ENCODE measurements around the gene FGFBP1.

The FGFBP1 gene

DNA sequence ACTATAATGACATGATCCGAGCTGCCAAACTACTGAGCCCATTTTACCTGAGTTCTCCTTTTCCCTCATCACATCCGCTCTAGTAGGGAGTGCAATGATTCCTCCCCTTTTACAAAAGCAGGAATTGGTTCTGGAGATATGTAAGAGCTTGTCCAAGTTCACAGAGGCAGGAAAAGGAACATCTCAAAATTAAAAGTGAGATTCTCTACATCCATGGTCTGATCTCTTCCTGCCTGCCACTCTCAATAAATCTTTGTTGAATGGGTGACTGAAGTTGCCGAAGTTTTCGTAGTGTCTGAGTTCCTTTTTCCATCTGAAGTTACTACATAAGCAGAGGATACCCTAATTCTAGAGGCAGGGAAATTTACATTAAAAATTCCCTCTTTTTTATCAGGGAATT is at the start of gene FGFBP1:
Gene FGFBP1 (minus strand): TSS at position 101 of the 400 bp plus-strand sequence. CDS start 2,108 bp downstream, outside the sequence.
- DNase-seq = no peak

DNA sequence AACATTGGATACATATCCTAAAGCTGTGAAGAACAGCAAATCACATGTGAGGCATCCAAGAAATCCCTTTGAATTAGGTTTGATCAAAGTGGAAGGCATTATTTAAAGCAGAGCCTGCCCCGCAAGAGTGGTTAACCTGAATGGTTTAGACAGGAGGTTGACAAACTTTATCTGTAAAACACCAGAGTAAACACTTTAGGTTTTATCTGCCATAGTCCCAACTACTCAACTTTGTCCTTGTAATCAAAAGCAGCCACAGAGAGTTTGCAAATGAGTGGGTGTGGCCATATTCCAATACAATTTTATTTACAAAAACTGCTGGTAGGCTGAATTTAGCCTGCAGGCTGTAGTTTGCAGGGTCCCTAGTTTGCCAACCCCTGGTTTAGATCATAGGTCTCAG is 49.7 kb upstream of the FGFBP1 start:
- no peak for DNase-seq

DNA sequence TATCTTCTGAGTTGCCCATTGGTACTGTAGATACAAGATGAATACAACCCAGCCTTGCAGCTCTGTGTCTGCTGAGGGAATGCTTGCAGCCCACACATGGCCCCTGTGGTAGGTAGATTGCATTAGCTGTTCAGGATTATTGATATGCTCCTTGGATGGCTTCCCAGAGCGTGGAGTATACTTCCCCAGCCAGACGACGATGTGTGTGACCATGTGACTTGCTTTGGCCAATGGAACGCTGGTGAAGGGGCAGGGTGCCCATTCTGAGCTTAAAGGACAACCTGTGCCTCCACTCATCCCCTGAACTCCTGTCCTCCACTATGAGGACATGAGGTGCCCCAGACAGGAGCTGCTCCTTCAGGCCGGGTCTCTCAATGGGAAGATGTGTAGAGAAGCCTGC is 48.4 kb upstream of the FGFBP1 start:
- DNase-seq = no peak

DNA sequence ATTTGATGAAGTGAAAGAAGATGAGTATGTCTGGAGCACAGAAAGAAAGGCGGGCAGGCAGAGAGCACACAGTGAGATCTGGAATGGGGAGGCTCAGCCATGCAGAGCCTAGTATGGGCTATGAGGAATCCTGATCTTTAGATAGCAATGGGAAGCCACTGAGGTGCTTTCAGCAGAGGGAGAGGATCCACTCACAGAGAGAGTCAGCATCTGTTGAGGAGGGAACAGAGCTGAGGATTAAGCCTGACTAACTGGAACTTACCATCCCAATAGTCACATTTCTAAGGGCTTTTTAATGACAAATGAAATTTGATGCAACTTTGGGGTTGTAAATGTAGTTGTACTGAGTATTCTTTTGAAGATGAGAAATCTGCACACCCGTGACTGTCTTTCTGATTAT is 45.1 kb upstream of the FGFBP1 start:
- DNase-seq = no peak

GRCh38 chr4:15982842-15983524 is 44.4 kb upstream of the FGFBP1 start:
- no peak for DNase-seq

GRCh38 chr4:15976456-15977447 is 38.2 kb upstream of the FGFBP1 start:
- no peak for DNase-seq

DNA sequence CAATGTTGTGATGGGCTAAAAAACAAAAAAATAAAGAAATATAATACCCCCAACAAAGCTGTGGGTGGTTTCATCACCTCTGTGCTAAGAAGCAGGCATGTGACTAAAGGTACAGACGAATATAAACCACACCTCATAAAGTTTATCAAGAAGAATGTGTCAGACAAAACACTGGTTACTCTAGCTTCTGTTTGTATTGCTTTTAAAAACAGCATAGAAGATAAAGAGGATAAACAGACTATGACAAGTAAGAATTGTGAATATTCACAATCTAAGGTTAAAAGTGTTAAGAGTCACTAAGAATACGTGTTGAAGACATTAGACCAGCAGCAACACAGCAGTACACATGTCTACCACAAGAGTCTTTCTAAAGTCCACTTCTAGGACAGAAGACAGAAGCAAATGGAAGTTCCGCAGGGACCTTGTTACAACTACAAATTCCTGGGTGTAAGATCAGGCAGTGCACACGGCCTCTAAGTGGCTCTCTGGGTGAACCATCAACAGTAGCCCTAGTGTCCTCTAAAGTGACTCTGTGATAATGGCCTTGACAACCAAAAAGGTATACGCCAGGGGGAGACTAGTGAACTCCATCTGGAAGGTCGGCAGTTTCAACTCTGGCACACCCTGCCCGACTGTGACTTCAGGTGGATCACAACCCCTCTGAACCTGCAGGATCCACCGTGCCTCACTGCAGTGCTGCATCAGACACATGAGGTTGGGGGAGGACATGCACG is 32.7 kb upstream of the FGFBP1 start:
- DNase-seq = no peak

DNA sequence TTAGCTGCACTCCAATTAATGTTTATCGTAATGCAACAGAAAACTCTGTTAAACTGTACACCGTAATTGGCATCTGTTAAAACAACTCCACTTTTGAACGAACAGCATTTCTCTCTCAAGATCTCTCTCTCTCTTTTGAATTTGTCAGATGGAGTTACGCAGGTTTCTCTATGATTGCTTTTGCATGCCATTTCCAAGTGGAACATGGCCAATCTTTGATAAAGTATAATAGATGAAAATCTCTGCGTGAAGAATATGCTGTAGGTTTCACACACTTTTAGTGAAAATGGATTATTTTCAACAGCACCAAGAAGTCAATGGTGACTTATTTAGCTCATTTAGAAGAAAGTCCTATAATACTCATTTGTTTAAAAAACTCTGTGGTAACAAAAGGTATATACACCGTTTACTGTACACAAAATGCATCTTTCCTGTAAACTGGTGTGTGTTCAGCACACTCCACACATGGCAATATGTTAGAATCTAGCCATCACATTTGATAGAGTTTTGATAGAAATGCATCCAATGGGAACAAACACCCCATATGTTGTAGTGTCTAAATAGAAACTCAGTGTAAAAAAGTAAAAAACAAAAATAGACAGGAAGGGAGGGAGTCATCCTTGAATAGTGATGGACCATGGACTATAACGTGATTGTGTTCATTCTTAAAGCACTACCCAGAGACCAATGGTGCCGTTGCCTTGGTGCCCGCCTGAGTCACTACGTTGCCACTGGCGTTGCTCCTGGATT is 30.2 kb upstream of the FGFBP1 start:
- no peak for DNase-seq

- DNase-seq = no peak
These were observed 26.8 kb upstream of the FGFBP1 start for GRCh38 chr4:15965325-15965724.

GRCh38 chr4:15964159-15964558 is 25.6 kb upstream of the FGFBP1 start:
- DNase-seq = no peak

- DNase-seq = no peak
These were observed 25.0 kb upstream of the FGFBP1 start for GRCh38 chr4:15963576-15963975.

GRCh38 chr4:15963001-15963451 is 24.5 kb upstream of the FGFBP1 start, which contains the start of gene FGFBP2:
TSS of gene FGFBP2 (minus strand) at chr4:15963175. CDS start at chr4:15963129, 46 bp downstream.
- peak; percentile 10 to 22 for DNase-seq

DNA sequence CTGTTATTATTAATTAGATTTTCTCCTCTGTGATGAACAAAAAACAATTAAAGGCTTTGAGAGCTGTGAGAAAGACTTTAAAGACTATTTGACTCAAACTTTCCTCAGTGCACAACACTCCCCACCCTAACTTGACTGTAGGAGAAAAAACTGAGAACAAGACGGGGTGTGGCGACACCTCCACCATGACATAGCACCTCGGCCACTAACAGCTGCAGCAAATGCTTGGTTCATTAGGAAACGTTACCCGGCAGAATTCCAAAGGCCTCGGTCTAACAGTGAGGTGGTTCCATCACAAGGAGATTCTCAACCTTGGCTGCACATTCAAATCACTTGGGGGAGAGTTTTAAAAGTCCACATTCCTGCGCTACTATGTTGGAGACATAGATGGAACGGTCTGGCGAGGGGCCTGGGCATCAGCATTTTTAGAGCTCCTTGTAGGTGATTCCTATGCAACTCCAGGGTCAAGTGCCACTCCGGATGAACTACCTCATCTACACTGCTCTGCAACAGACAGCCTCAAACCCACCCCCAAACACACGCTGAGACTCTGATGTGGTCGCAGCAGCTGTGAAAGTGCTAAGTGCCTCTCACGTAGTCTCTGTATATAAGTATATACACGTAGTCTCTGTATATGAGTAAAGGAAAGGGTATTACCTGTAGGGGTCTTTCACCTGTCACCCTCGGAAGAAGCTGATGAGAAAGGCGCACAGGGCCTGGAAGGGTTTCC is 23.4 kb upstream of the FGFBP1 start:
- no peak for DNase-seq

- no peak for DNase-seq
These were observed 20.0 kb upstream of the FGFBP1 start for GRCh38 chr4:15958562-15958961.

GRCh38 chr4:15956179-15956850 is 17.8 kb upstream of the FGFBP1 start:
- peak; percentile 72 to 73 for DNase-seq

DNA sequence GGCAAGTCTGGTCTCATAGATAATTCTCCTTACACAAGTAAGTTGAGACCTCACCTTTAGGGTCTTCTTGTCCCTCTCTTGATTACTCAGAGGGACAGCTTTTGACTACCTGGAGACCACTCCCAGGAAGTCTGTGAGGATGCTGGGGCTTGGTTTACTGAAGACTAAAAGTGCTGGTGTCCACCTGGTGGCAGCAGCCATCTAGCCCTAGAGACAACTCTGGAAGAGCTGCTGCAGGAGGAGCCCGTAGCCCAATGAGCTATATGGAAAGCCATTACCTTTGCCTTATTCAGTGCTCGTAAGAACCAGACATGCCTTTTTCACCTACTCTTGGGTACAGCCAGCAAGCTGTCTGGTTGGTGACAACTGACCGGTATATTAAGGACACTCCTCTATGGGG is 17.1 kb upstream of the FGFBP1 start:
- no peak for DNase-seq

- no peak for DNase-seq
These were observed 15.1 kb upstream of the FGFBP1 start for GRCh38 chr4:15953625-15954024.

- no peak for DNase-seq
These were observed 13.2 kb upstream of the FGFBP1 start for GRCh38 chr4:15951781-15952180.

- no peak for DNase-seq
These were observed 10.3 kb upstream of the FGFBP1 start for GRCh38 chr4:15948826-15949225.

DNA sequence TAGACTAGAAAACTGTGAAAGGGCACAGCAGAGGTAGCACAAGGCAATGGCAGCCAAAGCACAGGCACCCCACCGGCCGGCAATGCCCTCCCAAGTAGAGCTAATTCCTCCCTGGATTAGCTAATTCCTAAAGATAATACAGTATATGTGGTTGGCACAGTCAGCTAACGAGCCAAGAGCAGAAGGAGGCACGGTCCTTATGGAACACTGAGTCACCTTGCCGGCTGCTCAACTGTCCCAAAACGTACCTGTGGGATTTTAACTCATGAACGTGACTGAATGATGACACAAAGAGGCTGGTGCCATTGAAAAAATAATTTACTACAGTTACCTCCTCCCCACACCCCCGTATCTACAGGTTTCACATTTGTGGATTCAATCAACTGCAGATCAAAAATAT is 9.1 kb upstream of the FGFBP1 start:
- no peak for DNase-seq

GRCh38 chr4:15945516-15945915 is 7.0 kb upstream of the FGFBP1 start:
- DNase-seq = no peak

All from activated CD4-positive, alpha-beta T cell treated with anti-CD3 and anti-CD28 coated beads, Interleukin-2, amount 50 U/mL, for 4 hours (primary cell).